Peyer's patch (tissue), 4 donors: ENCODE results near the gene GOLGA1.

ENCODE experiments used
- POLR2A ChIP-seq, 2 donors: fragments of 450-650 bp; IDR thresholded peaks; one replicate each; pipeline ENCODE4 v1.5.1; 2017; ENCODE audit warnings: antibody characterized with exemption in 2 of 2, mild to moderate bottlenecking in 2 of 2, moderate library complexity in 2 of 2
- TF ChIP-seq, protein P1 (sequence below), 6 experiments: fragments of 450-650 bp in 4 of 6; fragments of 200-600 bp in 2 of 6; sonication (generic) in 1 of 6; IDR thresholded peaks; one replicate each; pipeline ENCODE4 v1.5.1; 2017 to 2019; ENCODE audit warnings: antibody characterized with exemption in 6 of 6, mild to moderate bottlenecking in 3 of 6, moderate library complexity in 1 of 6

DNA sequence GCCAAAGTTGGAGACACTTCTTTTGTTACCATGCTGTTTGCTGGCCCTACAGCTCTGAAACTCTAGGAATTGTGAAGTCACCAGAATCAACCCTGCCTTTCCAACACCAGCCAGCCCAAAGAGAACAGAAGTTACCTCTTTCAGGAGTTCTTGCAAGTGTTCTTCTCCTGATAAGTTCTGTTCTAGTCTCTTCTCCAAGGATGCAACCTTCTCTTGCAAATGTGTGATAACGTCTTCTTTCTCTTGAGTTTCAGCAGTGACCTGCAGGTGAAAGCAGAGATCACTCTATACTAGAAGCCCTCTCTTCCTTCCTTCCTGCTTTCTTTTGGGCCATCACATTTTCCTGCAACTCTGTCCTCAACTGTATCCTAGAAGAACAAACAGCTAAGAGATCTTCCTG is 29.1 kb downstream of the GOLGA1 start:
- TF ChIP-seq, protein P1, sequence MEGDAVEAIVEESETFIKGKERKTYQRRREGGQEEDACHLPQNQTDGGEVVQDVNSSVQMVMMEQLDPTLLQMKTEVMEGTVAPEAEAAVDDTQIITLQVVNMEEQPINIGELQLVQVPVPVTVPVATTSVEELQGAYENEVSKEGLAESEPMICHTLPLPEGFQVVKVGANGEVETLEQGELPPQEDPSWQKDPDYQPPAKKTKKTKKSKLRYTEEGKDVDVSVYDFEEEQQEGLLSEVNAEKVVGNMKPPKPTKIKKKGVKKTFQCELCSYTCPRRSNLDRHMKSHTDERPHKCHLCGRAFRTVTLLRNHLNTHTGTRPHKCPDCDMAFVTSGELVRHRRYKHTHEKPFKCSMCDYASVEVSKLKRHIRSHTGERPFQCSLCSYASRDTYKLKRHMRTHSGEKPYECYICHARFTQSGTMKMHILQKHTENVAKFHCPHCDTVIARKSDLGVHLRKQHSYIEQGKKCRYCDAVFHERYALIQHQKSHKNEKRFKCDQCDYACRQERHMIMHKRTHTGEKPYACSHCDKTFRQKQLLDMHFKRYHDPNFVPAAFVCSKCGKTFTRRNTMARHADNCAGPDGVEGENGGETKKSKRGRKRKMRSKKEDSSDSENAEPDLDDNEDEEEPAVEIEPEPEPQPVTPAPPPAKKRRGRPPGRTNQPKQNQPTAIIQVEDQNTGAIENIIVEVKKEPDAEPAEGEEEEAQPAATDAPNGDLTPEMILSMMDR (IDR thresholded peaks at IDR 0.05): no peak
- no peak for TF ChIP-seq POLR2A (IDR thresholded peaks at IDR 0.05)
